Measurements from ENCODE around the gene PPFIBP2.

The PPFIBP2 gene

DNA sequence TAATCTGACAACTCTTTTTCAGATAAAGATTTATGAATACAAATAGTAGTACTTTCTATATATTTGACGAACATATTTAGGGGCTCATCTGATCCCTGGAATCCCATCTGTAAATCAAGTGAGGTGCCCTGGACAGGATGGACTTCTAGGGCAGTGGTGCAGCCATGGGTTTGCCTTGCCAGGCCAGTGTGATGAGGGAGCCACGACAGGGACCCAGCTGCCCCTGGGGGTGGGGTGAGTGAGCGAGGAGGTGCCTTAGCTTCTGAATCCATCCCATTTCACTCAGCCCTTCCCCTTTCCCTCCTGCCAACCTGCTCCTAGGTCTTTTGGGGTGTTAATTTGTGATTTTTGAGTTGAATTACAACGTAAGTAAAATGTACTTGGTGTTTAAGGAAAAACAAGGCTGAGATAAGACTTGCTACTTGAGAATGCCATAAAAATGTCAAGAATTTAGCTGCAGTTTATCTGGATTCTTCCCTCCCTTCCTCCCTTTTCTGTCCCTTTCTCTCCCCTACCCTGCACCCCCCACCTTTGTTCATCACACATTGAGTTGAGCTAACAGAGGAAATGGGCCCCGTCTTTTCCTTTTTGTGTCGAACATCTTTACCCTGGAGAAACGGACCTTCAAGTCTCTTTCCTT, 60.8 kb downstream of the PPFIBP2 start:
- no peak for DNase-seq (ENCODE audit: low spot score)
- no peak overlapping the region for H3K27ac ChIP-seq
- TF ChIP-seq, protein P1, sequence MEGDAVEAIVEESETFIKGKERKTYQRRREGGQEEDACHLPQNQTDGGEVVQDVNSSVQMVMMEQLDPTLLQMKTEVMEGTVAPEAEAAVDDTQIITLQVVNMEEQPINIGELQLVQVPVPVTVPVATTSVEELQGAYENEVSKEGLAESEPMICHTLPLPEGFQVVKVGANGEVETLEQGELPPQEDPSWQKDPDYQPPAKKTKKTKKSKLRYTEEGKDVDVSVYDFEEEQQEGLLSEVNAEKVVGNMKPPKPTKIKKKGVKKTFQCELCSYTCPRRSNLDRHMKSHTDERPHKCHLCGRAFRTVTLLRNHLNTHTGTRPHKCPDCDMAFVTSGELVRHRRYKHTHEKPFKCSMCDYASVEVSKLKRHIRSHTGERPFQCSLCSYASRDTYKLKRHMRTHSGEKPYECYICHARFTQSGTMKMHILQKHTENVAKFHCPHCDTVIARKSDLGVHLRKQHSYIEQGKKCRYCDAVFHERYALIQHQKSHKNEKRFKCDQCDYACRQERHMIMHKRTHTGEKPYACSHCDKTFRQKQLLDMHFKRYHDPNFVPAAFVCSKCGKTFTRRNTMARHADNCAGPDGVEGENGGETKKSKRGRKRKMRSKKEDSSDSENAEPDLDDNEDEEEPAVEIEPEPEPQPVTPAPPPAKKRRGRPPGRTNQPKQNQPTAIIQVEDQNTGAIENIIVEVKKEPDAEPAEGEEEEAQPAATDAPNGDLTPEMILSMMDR (conservative IDR thresholded peaks at IDR 0.05; ENCODE audit: low read depth), result no peak
- CTCF ChIA-PET, result interaction anchor here (2.0 kb wide), 1 partner anchor 83 kb away, joined by 7 read pairs; no protein-coding TSS in a partner anchor
- POLR2A ChIA-PET (ENCODE audit: low non-redundant PET), result no interaction called here

DNA sequence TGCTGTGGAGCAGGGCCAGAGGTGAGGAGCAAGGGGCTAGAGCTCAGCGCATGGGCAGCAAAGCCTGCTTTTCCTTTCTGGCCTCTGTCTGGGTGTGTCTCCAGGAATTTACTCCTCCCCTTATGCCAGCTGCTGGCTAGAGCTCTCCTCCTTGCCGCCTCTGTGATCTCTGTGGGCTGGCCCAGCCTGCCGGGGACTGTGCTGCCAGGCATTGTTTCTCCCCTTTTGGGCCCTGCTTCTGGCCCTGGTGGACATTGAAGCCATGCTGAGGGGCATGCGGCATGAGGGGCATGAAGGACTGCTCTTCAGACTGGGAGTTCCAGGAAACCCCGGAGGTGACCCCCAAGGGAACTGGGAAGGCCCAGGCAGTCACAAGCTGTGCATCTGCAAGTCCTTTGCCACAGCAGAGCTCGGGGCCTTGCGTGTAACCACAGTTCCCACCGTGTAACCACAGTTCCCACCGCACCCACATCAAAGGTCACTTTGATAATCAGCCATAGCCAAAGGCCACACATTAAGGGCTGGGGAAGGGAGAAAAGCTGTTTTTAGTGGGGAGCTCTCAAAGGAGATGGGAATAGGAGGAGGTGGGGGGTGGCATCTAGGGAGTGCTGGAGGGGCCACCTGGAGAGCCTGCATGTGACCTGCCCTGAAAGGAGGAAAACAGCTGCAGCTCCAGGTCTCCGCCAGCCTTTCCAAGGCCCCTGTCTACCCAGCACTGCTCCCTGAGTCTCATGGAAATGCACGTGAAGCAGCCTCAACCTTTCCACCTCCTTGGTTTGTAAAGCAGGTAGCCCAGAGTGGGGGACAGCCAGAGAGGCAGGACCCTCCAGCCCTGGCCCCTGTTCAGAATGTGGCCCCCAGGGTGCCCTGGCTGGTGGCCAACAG, 62.3 kb downstream of the PPFIBP2 start:
- TF ChIP-seq, protein P1 (conservative IDR thresholded peaks at IDR 0.05; ENCODE audit: low read depth), result no peak
- ChIA-PET CTCF (interaction anchor here (0.6 to 2.0 kb wide), 4 partner anchors 14 to 160 kb away, joined by 3 to 7 read pairs (median 4); no protein-coding TSS in a partner anchor), POLR2A (ENCODE audit: low non-redundant PET) (interaction anchor here (0.6 to 0.8 kb wide), 2 partner anchors 81 to 556 kb away, joined by 3 to 4 read pairs; partner anchors contain the start of genes NLRP14 and ZNF214)
- peak; percentile 48 for DNase-seq (ENCODE audit: low spot score)
- peak overlapping the region; percentile 59 for H3K27ac ChIP-seq

- ChIA-PET CTCF (interaction anchor here (0.6 to 2.0 kb wide), 3 partner anchors 15 to 89 kb away, joined by 3 to 7 read pairs (median 6); no protein-coding TSS in a partner anchor), POLR2A (ENCODE audit: low non-redundant PET) (no interaction called here)
- DNase-seq (ENCODE audit: low spot score), result no peak
- TF ChIP-seq, protein P1 (conservative IDR thresholded peaks at IDR 0.05; ENCODE audit: low read depth), result no peak
- no peak overlapping the region for H3K27ac ChIP-seq
These were observed 63.0 kb downstream of the PPFIBP2 start for GRCh38 chr11:7576726-7577290.

DNA sequence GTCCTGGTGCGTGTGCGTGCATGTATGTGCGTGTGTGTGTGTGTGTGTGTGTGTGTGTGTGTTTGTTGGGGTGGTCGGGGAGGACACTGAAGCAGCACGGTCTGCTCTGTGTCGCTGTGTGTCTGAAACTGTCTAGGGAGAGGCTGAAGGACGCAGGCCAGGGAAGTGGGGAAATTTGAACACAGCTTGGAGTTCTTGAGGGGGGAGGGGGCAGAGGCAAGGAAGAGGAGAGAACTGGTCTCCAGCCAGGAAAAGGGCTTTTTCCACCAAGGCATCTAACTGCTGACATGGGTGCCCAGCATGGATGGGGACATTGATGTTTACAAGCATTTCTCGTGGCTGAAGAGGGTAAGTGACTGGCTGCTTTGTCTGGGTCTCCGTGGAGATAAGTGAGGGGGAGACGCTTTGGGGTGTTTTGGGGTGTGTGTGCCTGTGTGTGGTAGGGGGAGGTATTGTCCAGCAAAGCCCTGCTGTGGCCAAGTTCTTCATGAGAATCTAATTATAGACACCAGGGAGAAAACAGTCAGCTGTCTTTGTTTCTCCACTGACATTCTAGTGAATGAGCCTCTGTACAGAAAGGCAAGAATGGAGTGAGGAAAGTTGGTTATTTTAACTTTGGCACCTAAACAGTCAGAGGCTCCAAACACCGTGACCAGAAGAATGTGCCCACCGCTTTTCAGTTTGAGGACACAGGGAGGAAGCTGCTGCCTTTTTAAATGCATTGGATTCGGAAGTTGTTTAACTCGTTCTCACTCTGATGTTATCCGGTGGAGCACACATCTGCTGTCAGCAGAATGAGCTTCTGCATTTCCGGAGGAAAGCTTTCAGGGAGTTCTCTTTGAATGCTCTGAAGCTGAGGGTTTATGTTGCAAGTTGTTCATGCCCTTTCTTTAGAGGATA, 63.7 kb downstream of the PPFIBP2 start:
- DNase-seq (ENCODE audit: low spot score), result no peak
- POLR2A ChIA-PET (ENCODE audit: low non-redundant PET), result no interaction called here
- CTCF ChIA-PET, result interaction anchor here (1.0 to 2.0 kb wide), 2 partner anchors 29 to 88 kb away, joined by 3 to 6 read pairs; no protein-coding TSS in a partner anchor
- TF ChIP-seq, protein P1 (conservative IDR thresholded peaks at IDR 0.05; ENCODE audit: low read depth), result no peak
- H3K27ac ChIP-seq, result no peak overlapping the region

DNA sequence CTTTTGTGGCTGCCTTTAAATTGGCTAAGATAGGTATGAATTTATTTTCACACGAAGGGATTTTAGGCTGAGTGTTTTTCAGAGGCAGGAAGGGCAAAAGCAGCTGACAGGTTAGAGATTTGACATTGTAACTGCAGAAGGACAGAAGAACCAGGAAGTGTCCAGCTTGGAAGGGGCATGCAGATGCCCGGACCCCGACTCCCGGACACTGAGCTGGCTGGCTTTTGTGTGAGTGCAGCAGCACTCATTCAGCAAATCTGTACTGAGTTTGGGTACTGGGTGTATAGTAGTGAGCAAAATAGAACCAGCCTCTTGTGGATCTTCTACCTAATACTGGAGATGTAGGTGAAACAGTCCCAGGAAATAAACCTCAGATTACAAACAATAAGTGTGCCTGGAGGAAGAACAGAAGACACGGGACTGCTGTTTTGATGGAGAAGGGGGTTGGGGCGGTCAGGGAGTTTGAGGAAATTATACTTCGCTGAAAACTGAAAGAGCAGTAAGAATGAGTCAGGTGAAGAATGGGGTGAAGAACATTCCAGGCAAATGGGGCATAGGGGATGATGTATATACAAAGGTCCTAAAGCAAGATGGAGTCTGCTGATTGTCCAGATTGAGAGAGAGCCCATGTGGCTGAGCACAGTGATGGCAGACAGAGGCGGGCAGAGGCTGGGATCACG, 64.6 kb downstream of the PPFIBP2 start:
- no peak for DNase-seq (ENCODE audit: low spot score)
- H3K27ac ChIP-seq, result no peak overlapping the region
- ChIA-PET POLR2A (ENCODE audit: low non-redundant PET) (no interaction called here), CTCF (interaction anchor here (1.0 kb wide), 1 partner anchor 28 kb away, joined by 3 read pairs; no protein-coding TSS in a partner anchor)
- TF ChIP-seq, protein P1 (conservative IDR thresholded peaks at IDR 0.05; ENCODE audit: low read depth), result no peak

Measured in RWPE1 (cell line).